K562 (cell line): ENCODE results near the gene CDC26.

Experiments used
- ADNP ChIP-seq: fragments of 200-800 bp; sonication (Bioruptor generic); IDR thresholded peaks from 2 replicates; pipeline ENCODE4 v1.6.1; 2016; ENCODE audit warnings: missing genetic modification characterization, missing compliant biosample characterization
- CBX3 ChIP-seq, 2 experiments: IDR thresholded peaks; 1 replicate in 1 of 2; 2 replicates in 1 of 2; pipeline ENCODE4 v1.6.1; 2012; ENCODE audit warnings: inconsistent platforms in 2 of 2, low read length in 2 of 2, borderline replicate concordance in 1 of 2, control low read depth in 1 of 2
- CCAR2 ChIP-seq: fragments of 200-400 bp; formaldehyde crosslinking; IDR thresholded peaks from 2 replicates; pipeline ENCODE4 v1.6.1; 2017; ENCODE audit warnings: mild to moderate bottlenecking, low read depth, low read length
- CREB1 ChIP-seq, 2 experiments: sonication (generic) in 1 of 2; formaldehyde crosslinking in 1 of 2; IDR thresholded peaks; 2 replicates each; pipeline versions ENCODE4 v1.6.1 to v1.8.0; 2012 to 2022; ENCODE audit warnings: inconsistent platforms in 1 of 2, mild to moderate bottlenecking in 1 of 2, missing genetic modification reagents in 1 of 2, moderate library complexity in 1 of 2
- EZH2 ChIP-seq: IDR thresholded peaks from 2 replicates; pipeline ENCODE4 v1.6.1; 2012; ENCODE audit warnings: low read depth, mild to moderate bottlenecking, inconsistent platforms, low read length, borderline replicate concordance
- GABPA ChIP-seq: fragments of 200-800 bp; sonication (Bioruptor generic); conservative IDR thresholded peaks from 2 replicates; pipeline ENCODE4 v1.6.1; 2016; ENCODE audit warnings: low read depth, missing genetic modification characterization, missing compliant biosample characterization
- NR3C1 ChIP-seq: sonication (generic); formaldehyde crosslinking; IDR thresholded peaks from 2 replicates; pipeline ENCODE4 v1.8.1; 2022; ENCODE audit warnings: missing genetic modification reagents
- POLR2A ChIP-seq: fragments of 450-650 bp; conservative IDR thresholded peaks from 2 replicates; pipeline ENCODE4 v1.6.1; 2016
- SMAD3 ChIP-seq: fragments of 450-650 bp; formaldehyde crosslinking; conservative IDR thresholded peaks from 2 replicates; pipeline ENCODE4 v1.4.0; 2020; ENCODE audit warnings: mild to moderate bottlenecking
- ZKSCAN1 ChIP-seq: fragments of 150-350 bp; IDR thresholded peaks from 2 replicates; pipeline ENCODE4 v1.6.1; 2016; ENCODE audit warnings: low read depth, low read length
- ZNF695 ChIP-seq: fragments of 450-650 bp; formaldehyde crosslinking; IDR thresholded peaks from 2 replicates; pipeline ENCODE4 v1.4.0; 2020; ENCODE audit warnings: mild to moderate bottlenecking, moderate library complexity
- ZZZ3 ChIP-seq: fragments of 450-650 bp; IDR thresholded peaks from 2 replicates; pipeline ENCODE4 v1.6.1; 2016; ENCODE audit warnings: antibody characterized with exemption, mild to moderate bottlenecking, moderate library complexity
- TF ChIP-seq, protein P1 (sequence below), 3 experiments: IDR thresholded peaks in 2 of 3; conservative IDR thresholded peaks in 1 of 3; 2 replicates each; pipeline ENCODE4 v1.5.1; 2011 to 2012; ENCODE audit warnings: low read length in 3 of 3, mild to moderate bottlenecking in 3 of 3, control low read depth in 2 of 3, improper control_type of control experiment in 1 of 3, inconsistent platforms in 1 of 3, low read depth in 1 of 3, mixed read lengths in 1 of 3, moderate library complexity in 1 of 3; ENCODE audit not compliant: insufficient read depth in 2 of 3
- TF ChIP-seq, protein P2 (sequence below), 2 experiments: IDR thresholded peaks; 2 replicates each; pipeline ENCODE4 v1.6.1; 2011; ENCODE audit warnings: borderline replicate concordance in 1 of 2, control low read depth in 1 of 2, low read depth in 1 of 2, low read length in 1 of 2, mild to moderate bottlenecking in 1 of 2, mixed read lengths in 1 of 2, moderate library complexity in 1 of 2; ENCODE audit not compliant: insufficient read depth in 1 of 2, insufficient read length in 1 of 2, poor library complexity in 1 of 2, severe bottlenecking in 1 of 2; ENCODE audit errors: extremely low read depth in 1 of 2

DNA sequence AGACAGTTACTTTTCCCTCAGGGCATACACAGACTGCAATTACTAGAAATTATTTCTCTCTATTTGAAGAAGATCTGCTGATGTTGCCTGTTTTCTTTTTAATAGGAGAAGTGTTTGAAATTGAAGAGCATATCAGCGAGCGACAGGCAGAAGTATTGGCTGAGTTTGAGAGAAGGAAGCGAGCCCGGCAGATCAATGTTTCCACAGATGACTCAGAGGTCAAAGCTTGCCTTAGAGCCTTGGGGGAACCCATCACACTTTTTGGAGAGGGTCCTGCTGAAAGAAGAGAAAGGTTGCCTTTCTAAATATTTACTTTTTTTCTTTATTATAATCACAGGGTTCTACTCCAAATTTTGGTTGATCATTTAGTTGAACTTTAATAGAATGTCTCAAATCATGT, 3.5 kb upstream of the CDC26 start:
- no peak for TF ChIP-seq CCAR2
- TF ChIP-seq, protein P1, sequence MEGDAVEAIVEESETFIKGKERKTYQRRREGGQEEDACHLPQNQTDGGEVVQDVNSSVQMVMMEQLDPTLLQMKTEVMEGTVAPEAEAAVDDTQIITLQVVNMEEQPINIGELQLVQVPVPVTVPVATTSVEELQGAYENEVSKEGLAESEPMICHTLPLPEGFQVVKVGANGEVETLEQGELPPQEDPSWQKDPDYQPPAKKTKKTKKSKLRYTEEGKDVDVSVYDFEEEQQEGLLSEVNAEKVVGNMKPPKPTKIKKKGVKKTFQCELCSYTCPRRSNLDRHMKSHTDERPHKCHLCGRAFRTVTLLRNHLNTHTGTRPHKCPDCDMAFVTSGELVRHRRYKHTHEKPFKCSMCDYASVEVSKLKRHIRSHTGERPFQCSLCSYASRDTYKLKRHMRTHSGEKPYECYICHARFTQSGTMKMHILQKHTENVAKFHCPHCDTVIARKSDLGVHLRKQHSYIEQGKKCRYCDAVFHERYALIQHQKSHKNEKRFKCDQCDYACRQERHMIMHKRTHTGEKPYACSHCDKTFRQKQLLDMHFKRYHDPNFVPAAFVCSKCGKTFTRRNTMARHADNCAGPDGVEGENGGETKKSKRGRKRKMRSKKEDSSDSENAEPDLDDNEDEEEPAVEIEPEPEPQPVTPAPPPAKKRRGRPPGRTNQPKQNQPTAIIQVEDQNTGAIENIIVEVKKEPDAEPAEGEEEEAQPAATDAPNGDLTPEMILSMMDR (IDR thresholded peaks at IDR 0.05 in 2 of 3, conservative IDR thresholded peaks at IDR 0.05 in 1 of 3; ENCODE audit: insufficient read depth in 2 of 3, low read depth in 1 of 3, low read length in 3 of 3) = no peak
- TF ChIP-seq, protein P2, sequence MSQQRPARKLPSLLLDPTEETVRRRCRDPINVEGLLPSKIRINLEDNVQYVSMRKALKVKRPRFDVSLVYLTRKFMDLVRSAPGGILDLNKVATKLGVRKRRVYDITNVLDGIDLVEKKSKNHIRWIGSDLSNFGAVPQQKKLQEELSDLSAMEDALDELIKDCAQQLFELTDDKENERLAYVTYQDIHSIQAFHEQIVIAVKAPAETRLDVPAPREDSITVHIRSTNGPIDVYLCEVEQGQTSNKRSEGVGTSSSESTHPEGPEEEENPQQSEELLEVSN (IDR thresholded peaks at IDR 0.05; ENCODE audit: borderline replicate concordance in 1 of 2, extremely low read depth in 1 of 2, insufficient read depth in 1 of 2, insufficient read length in 1 of 2, low read depth in 1 of 2, low read length in 1 of 2, poor library complexity in 1 of 2, severe bottlenecking in 1 of 2) = no peak
- TF ChIP-seq ZZZ3 = no peak
- no peak for TF ChIP-seq ADNP
- no peak for TF ChIP-seq ZNF695 (CRISPR knock-in tag)
- TF ChIP-seq SMAD3 (CRISPR knock-in tag) = no peak
- TF ChIP-seq EZH2 = no peak
- no peak for TF ChIP-seq ZKSCAN1
- no peak for TF ChIP-seq CBX3 (IDR thresholded peaks at IDR 0.05; ENCODE audit: borderline replicate concordance in 1 of 2, low read length in 2 of 2)
- TF ChIP-seq GABPA (tag) = no peak
- TF ChIP-seq NR3C1 (CRISPR knock-in tag) = no peak
- no peak for TF ChIP-seq POLR2A
- no peak for TF ChIP-seq CREB1 (IDR thresholded peaks at IDR 0.05)
- TF ChIP-seq CREB1 (CRISPR knock-in tag; IDR thresholded peaks at IDR 0.05) = no peak
